Measurements from ENCODE around the gene CLCN7. TPM values are rescaled to one million over a fixed set of nuclear protein-coding genes. Genes with fewer than 3 reads are reported as not detected.

Gene CLCN7
- total RNA-seq, 1 donor from 2014 or later, result 118 TPM

DNA sequence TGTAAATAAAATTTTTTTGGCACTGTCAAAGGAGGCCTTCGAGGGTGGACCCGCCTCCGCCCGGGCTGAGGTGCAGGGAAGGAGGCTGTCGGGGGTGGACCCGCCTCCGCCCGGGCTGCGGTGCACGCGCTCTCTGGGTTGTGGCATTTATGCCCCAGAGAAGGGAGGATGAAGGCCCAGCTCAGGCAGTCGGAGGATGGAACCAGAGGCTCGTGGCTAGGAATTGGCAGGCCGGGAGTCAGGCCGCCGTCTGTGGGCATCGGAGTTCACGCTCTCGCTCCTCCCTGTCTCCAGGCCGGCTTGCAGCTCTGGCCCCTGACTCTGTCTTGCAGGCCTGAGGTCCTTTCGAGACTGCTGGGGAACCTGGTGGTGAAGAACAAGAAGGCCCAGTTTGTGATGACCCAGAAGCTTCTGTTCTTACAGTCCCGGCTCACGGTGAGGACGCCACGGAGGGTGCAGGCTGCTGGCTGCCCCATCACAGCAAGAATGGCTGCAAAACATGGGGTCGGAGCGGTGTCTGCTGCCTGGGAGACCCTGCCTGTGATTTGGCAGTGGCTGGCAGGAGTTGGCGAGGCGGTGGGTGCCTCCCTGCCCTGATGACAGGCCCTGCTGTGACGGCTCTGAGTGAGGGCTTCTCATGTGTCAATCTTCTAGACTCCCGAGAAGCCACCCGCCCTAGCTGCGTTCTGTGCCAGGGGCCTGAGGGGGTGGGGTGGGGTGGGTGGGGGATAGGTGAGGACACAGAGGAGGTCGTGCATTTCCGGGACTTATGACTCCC lies 24.3 kb upstream of the CLCN7 start:
- no peak for TF ChIP-seq CTCF (IDR thresholded peaks at IDR 0.05; ENCODE audit: partially characterized antibody, unreplicated experiment)
- H3K27me3 Mint-ChIP-seq (ENCODE audit: unreplicated experiment), result peaks cover 4% of the 10 kb centered on the region

GRCh38 chr16:1497014-1497598 lies 22.3 kb upstream of the CLCN7 start:
- DNase-seq, result no peak
- Mint-ChIP-seq H3K9me3 (ENCODE audit: unreplicated experiment) (peaks cover 12% of the 10 kb centered on the region), H3K4me1 (ENCODE audit: low read depth, unreplicated experiment) (peaks cover 4% of the 10 kb centered on the region), H3K27ac (ENCODE audit: unreplicated experiment) (peak overlapping the region; percentile 55), H3K36me3 (ENCODE audit: unreplicated experiment) (no peaks in the 10 kb centered on the region), H3K4me3 (ENCODE audit: unreplicated experiment) (peak overlapping the region; percentile 7), H3K27me3 (ENCODE audit: unreplicated experiment) (peaks cover 6% of the 10 kb centered on the region)
- TF ChIP-seq CTCF (IDR thresholded peaks at IDR 0.05; ENCODE audit: partially characterized antibody, unreplicated experiment), result no peak

More for the DNA sequence above, 24.3 kb upstream of the CLCN7 start:
- Mint-ChIP-seq H3K27ac (ENCODE audit: unreplicated experiment) (no peak overlapping the region), H3K9me3 (ENCODE audit: unreplicated experiment) (peaks cover 7% of the 10 kb centered on the region), H3K4me1 (ENCODE audit: low read depth, unreplicated experiment) (no peaks in the 10 kb centered on the region), H3K36me3 (ENCODE audit: unreplicated experiment) (no peaks in the 10 kb centered on the region), H3K4me3 (ENCODE audit: unreplicated experiment) (no peak overlapping the region)
- no peak for DNase-seq

GRCh38 chr16:1496464-1496863 lies 21.6 kb upstream of the CLCN7 start:
- peak overlapping the region; percentile 7 for H3K4me3 Mint-ChIP-seq (ENCODE audit: unreplicated experiment)
- H3K36me3 Mint-ChIP-seq (ENCODE audit: unreplicated experiment), result no peaks in the 10 kb centered on the region
- peaks cover 6% of the 10 kb centered on the region for H3K27me3 Mint-ChIP-seq (ENCODE audit: unreplicated experiment)
- H3K4me1 Mint-ChIP-seq (ENCODE audit: low read depth, unreplicated experiment), result peaks cover 4% of the 10 kb centered on the region
- TF ChIP-seq CTCF (IDR thresholded peaks at IDR 0.05; ENCODE audit: partially characterized antibody, unreplicated experiment), result no peak
- peaks cover 12% of the 10 kb centered on the region for H3K9me3 Mint-ChIP-seq (ENCODE audit: unreplicated experiment)
- peak overlapping the region; percentile 55 for H3K27ac Mint-ChIP-seq (ENCODE audit: unreplicated experiment)
- no peak for DNase-seq

DNA sequence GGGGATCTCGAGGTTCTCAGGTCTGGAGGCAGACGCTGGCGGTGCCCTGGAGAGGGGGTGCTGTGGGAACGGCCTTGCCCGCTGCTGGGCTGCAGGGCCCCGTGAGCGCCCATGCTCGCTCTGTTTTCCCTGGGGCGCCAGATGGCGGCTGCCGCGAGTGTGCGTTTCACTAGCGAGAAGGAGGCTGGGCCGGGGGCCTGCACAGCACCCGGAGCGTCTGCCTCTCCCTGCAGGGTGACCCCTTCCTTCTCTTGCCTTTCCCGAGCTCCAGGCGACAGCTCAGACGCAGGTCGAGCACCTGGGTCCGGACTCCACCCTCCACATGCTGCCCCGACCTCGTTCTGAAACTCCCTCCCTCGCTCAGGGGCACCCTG lies 21.0 kb upstream of the CLCN7 start:
- no peak for DNase-seq
- H3K27me3 Mint-ChIP-seq (ENCODE audit: unreplicated experiment), result peaks cover 6% of the 10 kb centered on the region
- H3K4me1 Mint-ChIP-seq (ENCODE audit: low read depth, unreplicated experiment), result peaks cover 4% of the 10 kb centered on the region
- H3K27ac Mint-ChIP-seq (ENCODE audit: unreplicated experiment), result no peak overlapping the region
- peaks cover 12% of the 10 kb centered on the region for H3K9me3 Mint-ChIP-seq (ENCODE audit: unreplicated experiment)
- TF ChIP-seq CTCF (IDR thresholded peaks at IDR 0.05; ENCODE audit: partially characterized antibody, unreplicated experiment), result no peak
- H3K4me3 Mint-ChIP-seq (ENCODE audit: unreplicated experiment), result peak overlapping the region; percentile 57
- no peaks in the 10 kb centered on the region for H3K36me3 Mint-ChIP-seq (ENCODE audit: unreplicated experiment)
